Hindlimb muscle (tissue), 1 donor: ENCODE results near the gene IL17RC. TPM values are rescaled to one million over a fixed set of nuclear protein-coding genes. Genes with fewer than 3 reads are reported as not detected.
A peak's percentile ranks its signal among the peaks of the same experiment; 100 is the strongest.
"Not testable (repeated sequence)": the region's sequence is repeated elsewhere in the genome, so short reads cannot be mapped to it uniquely, and the experiment has no call there.

Experiments
- DNase-seq: peaks from one replicate; pipeline ENCODE4 v3.0.0-alpha.2; 2013
- polyA plus RNA-seq: library from polyadenylated mRNA; unstranded; fragments of 120-200 nt; gene quantifications from one replicate; pipeline ENCODE4 v1.2.1, GENCODE V29; 2013; ENCODE audit not compliant: insufficient read length

IL17RC gene
- polyA plus RNA-seq, 1 donor = 16.8 TPM

- no peak for DNase-seq
Measured at GRCh38 chr3:9917820-9918219, 922 bp downstream of the IL17RC start.

- DNase-seq = no peak
Measured at GRCh38 chr3:9918261-9919038, 1.6 kb downstream of the IL17RC start.

GRCh38 chr3:9928158-9928557 is 11.3 kb downstream of the IL17RC start:
- no peak for DNase-seq

- no peak for DNase-seq
Measured at GRCh38 chr3:9930804-9931418, 14.0 kb downstream of the IL17RC start.

GRCh38 chr3:9932535-9932842 is 15.6 kb downstream of the IL17RC start:
- no peak for DNase-seq

- DNase-seq = peak; percentile 80
Measured at GRCh38 chr3:9932843-9933560, 16.1 kb downstream of the IL17RC start.

GRCh38 chr3:9933561-9934234 is 16.8 kb downstream of the IL17RC start, which contains the start of gene CRELD1:
TSS of gene CRELD1 (plus strand) at chr3:9933834. CDS start at chr3:9934439, 605 bp downstream.
- DNase-seq = peak; percentile 96

GRCh38 chr3:9934235-9934621 is 17.3 kb downstream of the IL17RC start:
- no peak for DNase-seq

- DNase-seq = no peak
Measured at GRCh38 chr3:9934993-9935392, 18.1 kb downstream of the IL17RC start.

- DNase-seq = no peak
Measured at GRCh38 chr3:9935966-9936510, 19.1 kb downstream of the IL17RC start.

GRCh38 chr3:9937486-9938238 is 20.8 kb downstream of the IL17RC start:
- DNase-seq = no peak

- no peak for DNase-seq
Measured at GRCh38 chr3:9938966-9939365, 22.1 kb downstream of the IL17RC start.

GRCh38 chr3:9939906-9940305 is 23.0 kb downstream of the IL17RC start:
- not testable (repeated sequence) for DNase-seq

- DNase-seq = no peak
Measured at GRCh38 chr3:9940746-9941145, 23.8 kb downstream of the IL17RC start.

- DNase-seq = no peak
Measured at GRCh38 chr3:9942164-9942563, 25.3 kb downstream of the IL17RC start.

- no peak for DNase-seq
Measured at GRCh38 chr3:9942934-9943690, 26.2 kb downstream of the IL17RC start.

- no peak for DNase-seq
Measured at GRCh38 chr3:9944271-9944670, 27.4 kb downstream of the IL17RC start.

- DNase-seq = no peak
Measured at GRCh38 chr3:9945358-9945757, 28.5 kb downstream of the IL17RC start.

GRCh38 chr3:9946112-9947024 is 29.5 kb downstream of the IL17RC start:
- peak; percentile 93 for DNase-seq
